GM12864 (cell line): ENCODE results near the gene ITSN1.

Experiments
- DNase-seq: peaks from one replicate; pipeline ENCODE4 v3.0.0-alpha.2; 2011; ENCODE audit warnings: low read depth
- H3K4me3 ChIP-seq: 2 replicates; pipeline ENCODE4 v1.5.1; 2011; ENCODE audit warnings: mild to moderate bottlenecking, low read depth, low read length, control low read depth
- CTCF ChIP-seq: IDR thresholded peaks from 2 replicates; pipeline ENCODE4 v1.5.1; 2011; ENCODE audit warnings: low read depth, mild to moderate bottlenecking, moderate library complexity, low read length, control low read depth, inconsistent platforms; ENCODE audit errors: missing control alignments

ITSN1 gene

GRCh38 chr21:33902349-33902748, 260.0 kb downstream of the ITSN1 start:
- no peak for DNase-seq
- H3K4me3 ChIP-seq: no peak overlapping the region
- no peak for TF ChIP-seq CTCF

- no peak overlapping the region for H3K4me3 ChIP-seq
- DNase-seq: no peak
- TF ChIP-seq CTCF: no peak
These were observed 261.7 kb downstream of the ITSN1 start for GRCh38 chr21:33904041-33904440.

GRCh38 chr21:33908760-33909159, 266.5 kb downstream of the ITSN1 start:
- no peak for DNase-seq
- no peak for TF ChIP-seq CTCF
- H3K4me3 ChIP-seq: no peak overlapping the region

DNA sequence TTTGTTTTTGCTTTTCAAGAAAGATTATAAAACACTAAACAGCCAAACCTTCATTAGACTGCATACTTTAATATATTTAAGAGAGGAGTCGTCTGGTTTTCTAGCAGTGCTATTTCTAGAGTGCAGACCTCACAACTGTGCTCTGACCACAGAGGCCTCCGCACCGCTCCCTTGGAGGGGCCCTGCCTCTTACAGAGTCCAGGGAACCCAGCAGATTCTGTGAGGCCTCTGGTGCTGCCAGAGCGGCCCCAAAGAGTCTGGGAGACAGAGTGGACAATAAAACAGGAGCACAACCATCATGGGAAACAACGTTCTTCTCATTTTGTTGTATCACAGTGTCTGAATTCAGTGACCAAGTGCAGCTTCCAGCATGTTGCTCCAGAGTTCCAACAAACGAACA, 267.5 kb downstream of the ITSN1 start:
- no peak for DNase-seq
- no peak overlapping the region for H3K4me3 ChIP-seq
- no peak for TF ChIP-seq CTCF

GRCh38 chr21:33914188-33914587, 271.9 kb downstream of the ITSN1 start:
- peak overlapping the region; percentile 100 for H3K4me3 ChIP-seq
- no peak for DNase-seq
- no peak for TF ChIP-seq CTCF

DNA sequence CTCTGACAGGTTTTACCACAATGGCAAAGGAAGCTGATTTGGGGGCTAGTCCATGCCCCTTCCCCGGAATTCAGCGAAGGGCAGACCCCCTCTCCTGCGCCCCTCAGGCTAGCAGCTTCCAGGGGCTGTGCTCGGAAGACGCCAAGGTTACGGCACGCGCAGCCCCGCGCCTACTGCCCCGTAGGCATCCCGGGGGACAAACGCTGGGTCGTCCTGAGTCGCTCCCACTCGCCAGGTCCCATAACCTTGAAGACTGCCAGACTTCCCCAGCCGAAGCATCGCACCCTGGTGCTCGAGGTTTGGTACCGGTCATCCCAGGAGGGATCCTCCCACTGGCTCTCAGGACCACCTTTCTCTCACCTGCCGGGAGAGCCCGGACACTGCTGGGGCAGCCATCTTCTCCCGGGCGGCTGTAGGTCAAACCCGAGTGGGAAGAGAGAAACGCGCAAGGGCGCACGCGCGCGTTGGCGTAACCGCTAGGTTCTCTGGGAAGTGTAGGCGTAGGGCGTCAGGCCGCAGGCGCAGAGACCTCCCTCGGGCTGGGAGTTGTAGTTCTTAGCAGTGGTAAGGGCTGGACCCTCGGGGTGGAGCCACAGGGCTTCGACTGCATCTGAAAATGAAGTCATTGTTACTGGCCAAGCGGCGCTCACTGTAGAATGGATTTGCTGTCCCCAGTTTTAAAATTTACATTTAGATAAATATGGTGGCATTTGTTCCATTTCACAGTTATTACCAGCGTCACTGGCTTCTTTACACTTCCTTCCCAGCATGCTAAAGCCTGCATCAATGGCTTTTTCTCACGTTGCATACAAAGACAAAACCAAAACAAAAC, 273.3 kb downstream of the ITSN1 start, which contains the start of gene ATP5PO:
TSS of gene ATP5PO (minus strand) at position 437 of the 832 bp plus-strand sequence. CDS start at position 396, 41 bp downstream.
- DNase-seq: peak; percentile 97
- peak within 1 kb of the TSS; percentile 100 for H3K4me3 ChIP-seq
- TF ChIP-seq CTCF: no peak

DNA sequence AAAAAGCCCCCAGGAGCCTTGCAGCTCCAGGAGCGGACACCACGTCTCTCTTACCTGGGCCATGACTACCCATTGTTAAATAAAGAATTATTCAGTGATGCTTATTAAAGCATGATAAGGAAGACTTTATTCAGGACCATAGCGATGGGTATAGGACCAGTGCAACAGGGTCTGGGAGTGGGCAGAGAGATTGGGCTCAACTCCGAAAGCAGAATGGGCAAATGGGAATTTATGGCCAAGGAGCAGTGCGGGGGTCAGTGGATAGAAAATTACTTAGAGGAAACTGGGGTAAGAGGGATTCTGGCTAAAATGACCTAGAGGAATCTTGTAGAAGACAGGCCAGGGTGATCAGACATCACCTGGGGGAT, 273.9 kb downstream of the ITSN1 start:
- no peak for DNase-seq
- TF ChIP-seq CTCF: no peak
- peak overlapping the region; percentile 100 for H3K4me3 ChIP-seq
